NCI-H774 (cell line): ENCODE data around the gene GRB7.
A peak's percentile ranks its signal among the peaks of the same experiment; 100 is the strongest.
"Not testable (repeated sequence)": the region's sequence is repeated elsewhere in the genome, so short reads cannot be mapped to it uniquely, and the experiment has no call there.

ENCODE experiments used
- DNase-seq: peaks from one replicate; lab custom pipeline; 2025; lab: John Stamatoyannopoulos, UW

GRB7 gene

GRCh38 chr17:39732586-39732985 is 5.2 kb upstream of the GRB7 start:
- DNase-seq = no peak

- DNase-seq = no peak
Observed at GRCh38 chr17:39735882-39736281, 1.9 kb upstream of the GRB7 start.

GRCh38 chr17:39736319-39737165 is 1.2 kb upstream of the GRB7 start:
- DNase-seq = no peak

- no peak for DNase-seq
Observed at GRCh38 chr17:39737206-39737759, 455 bp upstream of the GRB7 start.

- peak; percentile 64 for DNase-seq
Observed at GRCh38 chr17:39738568-39738901, 797 bp downstream of the GRB7 start.

GRCh38 chr17:39738983-39739884 is 1.5 kb downstream of the GRB7 start:
- DNase-seq = peak; percentile 91

GRCh38 chr17:39739885-39740356 is 2.2 kb downstream of the GRB7 start:
- DNase-seq = no peak

- DNase-seq = no peak
Observed at GRCh38 chr17:39740357-39741111, 2.8 kb downstream of the GRB7 start.

- DNase-seq = no peak
Observed at GRCh38 chr17:39742126-39742855, 4.6 kb downstream of the GRB7 start.

- DNase-seq = no peak
Observed at GRCh38 chr17:39742856-39743436, 5.2 kb downstream of the GRB7 start.

GRCh38 chr17:39744075-39744835 is 6.5 kb downstream of the GRB7 start:
- no peak for DNase-seq

- no peak for DNase-seq
Observed at GRCh38 chr17:39744836-39745215, 7.1 kb downstream of the GRB7 start.

- no peak for DNase-seq
Observed at GRCh38 chr17:39745335-39746144, 7.8 kb downstream of the GRB7 start.

GRCh38 chr17:39746145-39746461 is 8.4 kb downstream of the GRB7 start:
- DNase-seq = no peak

GRCh38 chr17:39747745-39748144 is 10.0 kb downstream of the GRB7 start:
- no peak for DNase-seq

GRCh38 chr17:39748444-39749034 is 10.8 kb downstream of the GRB7 start:
- not testable (repeated sequence) for DNase-seq

GRCh38 chr17:39750131-39751015 is 12.6 kb downstream of the GRB7 start:
- no peak for DNase-seq

- DNase-seq = no peak
Observed at GRCh38 chr17:39751016-39751543, 13.3 kb downstream of the GRB7 start.
